ENCODE data around the gene IPO4. TPM values are rescaled to one million over a fixed set of nuclear protein-coding genes. Genes with fewer than 3 reads are reported as not detected.

The IPO4 gene
- total and polyA plus RNA-seq, 2 of the 8 experiments (the other 6 are each of a cell fraction or from before 2014, with no cell fraction given), result 55.5 to 108 TPM

- TF ChIP-seq ATF3 (IDR thresholded peaks at IDR 0.05; ENCODE audit: insufficient read depth, low read depth, low read length) (no peak), SIRT6 (IDR thresholded peaks at IDR 0.05; ENCODE audit: low read length) (no peak), SIN3A (conservative IDR thresholded peaks at IDR 0.05 in 1 of 2, IDR thresholded peaks at IDR 0.05 in 1 of 2; ENCODE audit: low read depth in 1 of 2, low read length in 2 of 2) (0 out of 4 replicates have a peak, but pooled peaks of 1 of the 2 experiments have one; percentile 17), RNF2 (IDR thresholded peaks at IDR 0.05; ENCODE audit: borderline replicate concordance, low read depth, low read length, missing control alignments, poor library complexity, severe bottlenecking) (no peak), BACH1 (IDR thresholded peaks at IDR 0.05; ENCODE audit: low read length) (no peak), TAF1 (IDR thresholded peaks at IDR 0.05; ENCODE audit: low read depth, low read length) (0 out of 2 replicates have a peak, but pooled peaks have one; percentile 8), POLR2AphosphoS5 (IDR thresholded peaks at IDR 0.05; ENCODE audit: low read depth, low read length) (no peak; the same call in 1 of the 2 replicates), KDM4A (IDR thresholded peaks at IDR 0.05; ENCODE audit: low read depth, low read length, severe bottlenecking) (peak; percentile 69), SP1 (IDR thresholded peaks at IDR 0.05; ENCODE audit: low read depth, low read length) (peak; percentile 54; the same call in 1 of the 2 replicates), EZH2 (IDR thresholded peaks at IDR 0.05; ENCODE audit: low read depth, low read length, severe bottlenecking) (no peak), BRCA1 (IDR thresholded peaks at IDR 0.05; ENCODE audit: low read depth, low read length) (no peak), RFX5 (IDR thresholded peaks at IDR 0.05; ENCODE audit: borderline replicate concordance, low read depth, low read length) (no peak), CHD1 (IDR thresholded peaks at IDR 0.05; ENCODE audit: low read depth, low read length) (no peak)
- TF ChIP-seq, protein P1, sequence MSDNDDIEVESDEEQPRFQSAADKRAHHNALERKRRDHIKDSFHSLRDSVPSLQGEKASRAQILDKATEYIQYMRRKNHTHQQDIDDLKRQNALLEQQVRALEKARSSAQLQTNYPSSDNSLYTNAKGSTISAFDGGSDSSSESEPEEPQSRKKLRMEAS (IDR thresholded peaks at IDR 0.05), result no peak
These were observed 41.4 kb downstream of the IPO4 start, which contains the start of gene RNF31 (continued) for GRCh38 chr14:24146978-24147760.

All from H1 (cell line).